Measurements from ENCODE around the gene PPP1R1B.

PPP1R1B gene

GRCh38 chr17:39641883-39642282 is 15.1 kb downstream of the PPP1R1B start:
- no peak for TF ChIP-seq CTCF (IDR thresholded peaks at IDR 0.05; ENCODE audit: extremely low read depth, insufficient read depth, missing control alignments)
- no peak for DNase-seq (ENCODE audit: low spot score)
- in situ Hi-C loops (cut with MboI; ENCODE audit: low pct_unique_long_range_greater_than_20kb, low sequenced_read_pairs, unreplicated experiment) = no loop called here

- no peak for TF ChIP-seq CTCF (IDR thresholded peaks at IDR 0.05; ENCODE audit: extremely low read depth, insufficient read depth, missing control alignments)
- DNase-seq (ENCODE audit: low spot score) = no peak
- in situ Hi-C loops (cut with MboI; ENCODE audit: low pct_unique_long_range_greater_than_20kb, low sequenced_read_pairs, unreplicated experiment) = no loop called here
Measured at GRCh38 chr17:39642291-39643074, 15.7 kb downstream of the PPP1R1B start.

GRCh38 chr17:39643271-39643670 is 16.5 kb downstream of the PPP1R1B start:
- no peak for TF ChIP-seq CTCF (IDR thresholded peaks at IDR 0.05; ENCODE audit: extremely low read depth, insufficient read depth, missing control alignments)
- no peak for DNase-seq (ENCODE audit: low spot score)
- in situ Hi-C loops (cut with MboI; ENCODE audit: low pct_unique_long_range_greater_than_20kb, low sequenced_read_pairs, unreplicated experiment) = no loop called here

GRCh38 chr17:39647256-39647655 is 20.5 kb downstream of the PPP1R1B start:
- DNase-seq (ENCODE audit: low spot score) = no peak
- in situ Hi-C loops (cut with MboI; ENCODE audit: low pct_unique_long_range_greater_than_20kb, low sequenced_read_pairs, unreplicated experiment) = no loop called here

GRCh38 chr17:39648616-39649366 is 22.0 kb downstream of the PPP1R1B start:
- no peak for DNase-seq (ENCODE audit: low spot score)
- in situ Hi-C loops (cut with MboI; ENCODE audit: low pct_unique_long_range_greater_than_20kb, low sequenced_read_pairs, unreplicated experiment) = no loop called here
- TF ChIP-seq CTCF (IDR thresholded peaks at IDR 0.05; ENCODE audit: extremely low read depth, insufficient read depth, missing control alignments) = no peak

More at GRCh38 chr17:39647256-39647655, 20.5 kb downstream of the PPP1R1B start:
- TF ChIP-seq CTCF (IDR thresholded peaks at IDR 0.05; ENCODE audit: extremely low read depth, insufficient read depth, missing control alignments) = no peak

GRCh38 chr17:39650121-39650579 is 23.4 kb downstream of the PPP1R1B start:
- TF ChIP-seq CTCF (IDR thresholded peaks at IDR 0.05; ENCODE audit: extremely low read depth, insufficient read depth, missing control alignments) = no peak
- in situ Hi-C loops (cut with MboI; ENCODE audit: low pct_unique_long_range_greater_than_20kb, low sequenced_read_pairs, unreplicated experiment) = no loop called here
- DNase-seq (ENCODE audit: low spot score) = no peak

Measured in GM13977 (cell line).